Measurements from ENCODE around the gene EIPR1.
A peak's percentile ranks its signal among the peaks of the same experiment; 100 is the strongest.
"Not testable (repeated sequence)": the region's sequence is repeated elsewhere in the genome, so short reads cannot be mapped to it uniquely, and the experiment has no call there.

EIPR1 gene

DNA sequence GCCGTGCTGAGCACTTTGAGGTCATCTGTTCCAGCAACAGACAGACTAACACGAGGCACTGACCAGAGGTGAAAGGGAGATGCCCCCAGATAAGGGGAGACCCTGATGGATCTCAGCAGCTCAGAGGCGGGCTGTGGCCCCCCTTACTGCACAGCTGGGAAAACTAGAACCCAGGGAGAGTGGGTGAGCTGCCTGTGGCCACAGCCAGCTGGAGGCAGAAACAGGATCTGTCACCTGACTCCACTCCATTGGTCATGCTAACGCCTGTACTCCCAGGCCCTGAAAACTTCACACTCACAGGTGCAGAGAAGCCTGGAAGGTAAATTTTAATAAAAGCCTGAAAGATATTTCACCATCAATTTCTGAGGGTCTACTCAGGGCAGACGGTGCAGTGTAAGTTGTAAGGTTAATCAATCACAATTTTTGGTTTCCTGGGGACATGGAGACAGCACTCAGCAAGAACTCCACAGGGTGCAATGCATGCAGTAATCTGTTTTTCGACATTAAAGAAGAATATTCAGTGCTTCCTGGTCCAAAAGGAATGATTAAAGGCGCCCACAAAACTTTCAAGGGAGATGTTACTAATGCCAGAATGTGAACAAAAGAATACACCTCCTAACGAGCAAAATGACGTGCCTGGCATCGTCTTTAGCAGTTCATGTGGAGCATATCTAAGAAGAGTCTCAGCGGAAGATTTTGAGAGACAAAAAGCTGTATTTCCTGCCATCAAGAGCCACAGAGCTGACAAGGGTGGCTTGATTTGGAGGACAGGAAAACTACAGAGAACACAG is 173.4 kb downstream of the EIPR1 start:
- no peak for DNase-seq

DNA sequence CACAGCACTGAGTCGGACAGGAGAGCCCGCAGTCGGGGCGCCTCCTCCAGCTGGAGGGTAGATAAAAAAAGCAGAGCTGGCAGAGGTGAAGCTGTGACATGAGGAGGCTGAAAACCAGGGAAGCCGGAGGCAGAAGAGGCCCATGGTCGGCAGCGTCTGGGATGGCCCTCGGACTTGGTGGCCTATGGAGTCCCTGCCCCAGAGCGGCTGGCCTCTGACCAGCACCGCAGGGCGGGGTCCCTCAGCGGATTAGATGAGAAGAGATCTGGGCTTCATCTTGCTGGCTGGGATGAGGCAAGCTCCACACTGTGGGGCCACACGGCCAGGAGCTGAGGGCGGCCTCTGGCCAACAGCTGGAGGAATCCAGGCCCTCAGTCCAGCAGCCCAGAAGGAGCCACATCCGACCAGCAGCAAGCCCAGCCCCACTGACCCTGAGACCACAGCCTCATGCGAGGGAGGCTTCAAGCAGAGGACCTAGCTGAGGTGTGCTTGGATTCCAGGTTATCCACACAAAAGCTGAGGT is 174.1 kb downstream of the EIPR1 start:
- DNase-seq: no peak

DNA sequence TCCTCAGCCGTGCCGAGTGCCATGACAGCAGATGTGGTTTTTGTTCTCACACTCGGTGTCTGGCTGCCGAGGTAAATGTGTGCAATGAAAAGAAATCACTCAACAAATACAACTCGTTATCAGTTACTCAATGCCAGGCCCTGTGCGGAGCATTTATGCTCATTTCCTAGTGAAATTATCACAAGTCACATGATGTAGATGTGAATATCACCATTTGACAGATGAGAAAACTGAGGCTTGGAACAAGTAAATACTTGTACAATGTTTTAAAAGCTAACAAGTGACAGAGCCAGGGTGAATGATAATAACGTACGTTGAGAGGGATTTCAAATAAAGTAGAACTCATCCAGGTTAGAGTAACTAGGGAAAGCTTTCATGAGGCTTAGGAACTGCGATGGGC is 174.7 kb downstream of the EIPR1 start:
- DNase-seq: no peak

DNA sequence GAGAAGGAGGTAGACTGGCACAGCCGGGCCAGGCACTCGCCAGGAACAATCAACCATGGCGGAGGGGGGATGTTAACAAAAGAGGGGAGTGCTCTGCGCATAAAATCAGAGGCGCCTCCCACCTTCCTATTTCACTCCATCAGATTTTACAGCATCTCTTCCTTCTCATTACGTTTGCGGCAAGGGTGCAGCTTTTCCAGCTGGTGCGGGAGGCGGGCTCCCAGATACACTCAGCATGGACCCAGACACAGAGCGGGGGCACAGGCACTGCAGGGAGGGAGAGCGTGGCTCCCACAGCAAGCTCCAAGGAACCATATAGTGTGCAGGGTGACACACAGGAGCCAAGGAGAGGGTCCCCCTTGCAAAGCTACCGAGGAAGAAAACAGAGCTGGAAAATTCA is 176.3 kb downstream of the EIPR1 start:
- no peak for DNase-seq

DNA sequence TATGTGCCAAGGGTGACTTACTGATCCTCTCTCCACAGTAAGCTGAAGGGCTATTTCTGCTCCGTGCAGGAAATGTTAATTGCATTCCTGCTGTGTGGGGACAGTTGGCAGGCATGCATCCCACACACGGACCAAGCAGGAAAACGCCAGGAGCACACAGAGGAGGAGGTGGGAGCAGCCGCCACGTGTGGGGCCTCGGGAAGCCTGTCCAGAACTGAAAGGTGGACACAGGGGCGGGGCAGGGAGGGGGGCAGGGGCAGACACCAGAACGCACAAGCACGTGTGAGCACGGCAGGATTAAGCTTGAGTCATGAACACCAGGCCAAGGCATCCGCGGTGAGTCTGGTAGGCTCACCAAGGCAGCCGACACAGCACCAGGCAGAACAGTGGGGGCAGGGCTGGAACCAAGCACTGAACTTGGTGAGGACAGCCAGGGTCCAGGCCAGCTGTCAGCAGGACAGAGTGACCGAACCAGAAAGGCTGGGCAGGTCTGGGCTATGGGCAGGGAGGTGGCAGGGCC is 177.1 kb downstream of the EIPR1 start:
- peak; percentile 37 for DNase-seq

DNA sequence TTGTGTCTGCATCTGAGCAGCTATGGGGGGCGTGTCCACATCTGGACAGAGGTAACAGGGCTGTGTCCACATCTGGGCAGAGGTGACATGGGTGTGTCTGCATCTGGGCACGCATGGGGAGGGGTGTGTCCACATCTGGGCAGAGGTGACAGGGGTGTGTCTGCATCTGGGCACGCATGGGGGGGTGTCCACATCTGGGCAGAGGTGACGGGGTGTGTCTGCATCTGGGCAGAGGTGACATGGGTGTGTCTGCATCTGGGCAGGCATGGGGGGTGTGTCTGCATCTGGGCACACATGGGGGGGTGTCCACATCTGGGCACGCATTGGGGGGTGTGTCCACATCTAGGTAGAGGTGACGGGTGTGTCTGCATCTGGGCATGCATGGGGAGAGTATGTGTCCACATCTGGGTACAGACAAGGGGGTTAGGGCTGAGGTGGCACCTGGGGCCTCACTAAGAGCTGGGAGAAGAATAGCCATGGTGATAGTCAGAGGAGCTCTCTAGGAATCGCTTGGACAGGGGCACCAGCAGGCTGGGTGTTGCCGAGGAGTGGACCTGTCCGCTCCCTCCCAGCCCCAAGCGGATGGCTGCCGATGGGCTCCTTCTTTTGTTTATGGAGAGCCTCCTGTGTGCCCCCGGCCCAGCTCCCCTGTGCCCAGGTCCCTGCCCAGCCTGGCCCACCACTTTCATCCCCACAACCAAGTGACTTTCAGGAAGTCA is 177.8 kb downstream of the EIPR1 start:
- no peak for DNase-seq

DNA sequence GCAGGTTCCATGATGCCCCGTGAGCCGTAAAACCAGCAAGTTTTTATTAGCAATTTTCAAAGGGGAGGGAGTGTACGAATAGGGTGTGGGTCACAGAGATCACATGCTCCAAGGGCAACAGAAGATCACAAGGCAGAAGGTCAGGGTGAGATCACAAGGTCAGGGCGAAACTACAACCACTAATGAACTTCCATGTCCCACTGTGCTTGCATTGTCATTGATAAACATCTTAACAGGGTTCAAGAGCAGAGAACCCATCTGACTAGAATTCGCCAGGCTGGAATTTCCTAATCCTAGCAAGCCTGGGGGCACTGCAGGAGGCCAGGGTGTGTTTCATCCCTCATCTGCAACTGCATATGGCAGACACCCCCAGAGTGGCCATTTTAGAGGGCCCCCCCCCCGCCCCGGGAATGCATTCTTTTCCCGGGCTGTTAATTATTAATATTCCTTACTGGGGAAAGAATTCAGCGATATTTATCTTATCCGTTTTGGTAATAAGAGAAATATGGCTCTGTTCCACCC is 178.9 kb downstream of the EIPR1 start:
- not testable (repeated sequence) for DNase-seq

DNA sequence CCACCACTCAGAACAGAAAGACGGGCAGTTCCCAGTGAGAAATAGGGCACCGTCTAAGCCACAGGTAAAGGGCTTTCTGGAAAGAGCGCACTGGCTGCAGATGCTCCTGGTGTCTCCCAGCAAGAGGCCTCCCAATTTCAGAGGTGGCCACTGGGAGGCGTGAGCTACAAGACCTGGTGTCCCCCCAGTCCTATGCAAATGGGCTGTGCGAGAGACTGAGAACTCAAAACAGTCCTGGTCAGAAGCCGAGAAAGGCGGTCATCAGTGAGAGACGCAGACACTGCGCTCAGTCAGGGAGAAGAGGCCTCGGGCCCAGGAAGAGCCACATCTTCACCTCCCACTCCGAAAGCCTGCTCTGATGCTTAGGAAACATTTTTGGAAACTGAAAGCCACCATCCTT is 179.5 kb downstream of the EIPR1 start:
- DNase-seq: no peak

DNA sequence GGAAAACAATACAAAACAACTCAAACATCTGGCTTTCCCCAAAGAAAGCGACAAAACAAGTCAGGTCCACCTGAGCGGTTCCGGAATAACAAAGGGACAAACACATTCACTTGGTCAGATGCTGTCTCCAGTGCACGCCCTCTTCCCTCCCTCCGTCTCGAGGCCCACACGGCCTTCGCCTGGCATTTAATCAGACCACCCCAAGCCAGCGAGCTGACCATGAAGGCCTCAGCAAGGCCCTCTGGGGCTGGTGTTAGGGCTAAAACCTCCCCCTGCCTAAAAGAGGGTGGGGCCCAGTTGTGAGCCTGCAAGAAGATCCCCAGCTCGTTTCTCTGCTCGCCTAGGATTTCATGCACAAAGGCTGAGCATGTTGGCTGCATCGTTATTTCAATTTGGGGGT is 180.3 kb downstream of the EIPR1 start:
- DNase-seq: no peak

DNA sequence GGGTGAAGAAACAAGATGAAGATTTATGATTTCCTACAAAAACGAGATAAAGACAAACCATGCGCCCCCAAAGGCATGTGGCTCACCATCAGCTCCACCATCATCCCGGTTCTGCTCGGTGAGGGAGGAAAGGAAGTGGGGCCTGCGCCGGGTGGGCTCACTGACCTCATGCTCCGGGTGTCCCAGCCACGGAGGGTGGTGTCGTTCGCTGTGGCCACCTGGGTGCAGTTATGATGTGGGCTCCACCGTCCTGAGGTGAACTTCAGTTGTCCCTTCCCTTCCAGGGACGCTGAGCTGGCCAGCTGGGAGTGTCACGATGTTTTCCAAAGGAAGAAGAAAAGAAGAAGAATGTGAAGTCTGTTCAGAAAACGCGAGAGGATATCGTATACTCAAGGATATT is 180.9 kb downstream of the EIPR1 start:
- DNase-seq: no peak

DNA sequence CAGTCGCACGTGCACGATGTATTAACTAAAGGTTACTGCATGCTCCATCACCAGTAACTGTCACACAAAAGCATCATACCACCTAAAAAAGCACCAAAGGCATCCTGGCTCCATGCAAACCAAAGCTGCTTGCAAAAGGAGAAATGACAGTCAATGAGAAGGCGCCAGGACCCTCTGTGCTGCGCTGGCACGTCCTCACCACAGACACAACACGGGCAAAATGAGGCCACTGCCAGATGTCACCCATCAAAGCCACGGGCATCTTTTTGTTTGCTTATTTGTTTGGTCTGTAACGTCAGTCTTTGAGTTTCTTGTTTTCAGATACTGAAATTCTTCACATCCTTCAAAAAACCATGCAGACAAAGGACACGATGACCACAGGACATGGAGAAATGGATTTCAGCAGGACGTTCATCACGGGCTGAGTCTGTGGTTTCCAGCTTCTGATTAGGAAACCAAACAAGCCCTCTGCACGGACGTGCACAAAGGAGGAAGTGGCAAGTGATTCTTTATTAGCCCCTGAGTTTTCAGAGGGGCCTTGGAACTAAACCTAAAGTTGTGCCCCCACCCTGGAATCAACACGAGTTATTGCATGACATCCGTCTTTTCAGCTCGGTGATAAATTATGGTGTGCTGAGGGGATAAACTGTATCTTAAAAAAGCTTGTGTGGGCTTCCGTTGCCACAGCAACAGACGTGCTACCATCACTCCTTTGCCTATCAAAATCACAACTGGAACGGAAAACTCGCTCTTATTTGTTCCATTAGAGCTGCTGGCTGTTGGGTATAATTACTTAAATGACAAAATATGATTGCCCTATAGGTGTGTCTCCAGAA is 181.8 kb downstream of the EIPR1 start:
- DNase-seq: no peak

DNA sequence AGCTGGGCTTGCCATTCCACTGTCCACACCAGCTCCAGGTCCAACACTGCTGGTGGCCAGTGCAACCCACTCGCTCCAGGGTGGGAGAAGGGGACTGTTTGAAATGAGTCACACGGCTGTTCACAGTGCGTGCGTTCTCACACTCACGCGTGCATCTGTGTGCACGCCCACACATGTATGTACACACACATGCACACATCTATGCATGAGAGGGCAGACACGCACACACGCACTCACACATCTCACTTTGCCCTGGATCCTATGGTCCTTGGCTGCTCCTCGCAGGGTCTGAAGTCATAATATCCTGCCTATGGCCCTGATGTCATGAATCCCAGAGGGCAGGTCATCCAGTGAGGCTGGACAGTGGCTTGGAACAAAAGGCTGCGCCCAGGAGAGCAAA is 182.8 kb downstream of the EIPR1 start:
- no peak for DNase-seq

DNA sequence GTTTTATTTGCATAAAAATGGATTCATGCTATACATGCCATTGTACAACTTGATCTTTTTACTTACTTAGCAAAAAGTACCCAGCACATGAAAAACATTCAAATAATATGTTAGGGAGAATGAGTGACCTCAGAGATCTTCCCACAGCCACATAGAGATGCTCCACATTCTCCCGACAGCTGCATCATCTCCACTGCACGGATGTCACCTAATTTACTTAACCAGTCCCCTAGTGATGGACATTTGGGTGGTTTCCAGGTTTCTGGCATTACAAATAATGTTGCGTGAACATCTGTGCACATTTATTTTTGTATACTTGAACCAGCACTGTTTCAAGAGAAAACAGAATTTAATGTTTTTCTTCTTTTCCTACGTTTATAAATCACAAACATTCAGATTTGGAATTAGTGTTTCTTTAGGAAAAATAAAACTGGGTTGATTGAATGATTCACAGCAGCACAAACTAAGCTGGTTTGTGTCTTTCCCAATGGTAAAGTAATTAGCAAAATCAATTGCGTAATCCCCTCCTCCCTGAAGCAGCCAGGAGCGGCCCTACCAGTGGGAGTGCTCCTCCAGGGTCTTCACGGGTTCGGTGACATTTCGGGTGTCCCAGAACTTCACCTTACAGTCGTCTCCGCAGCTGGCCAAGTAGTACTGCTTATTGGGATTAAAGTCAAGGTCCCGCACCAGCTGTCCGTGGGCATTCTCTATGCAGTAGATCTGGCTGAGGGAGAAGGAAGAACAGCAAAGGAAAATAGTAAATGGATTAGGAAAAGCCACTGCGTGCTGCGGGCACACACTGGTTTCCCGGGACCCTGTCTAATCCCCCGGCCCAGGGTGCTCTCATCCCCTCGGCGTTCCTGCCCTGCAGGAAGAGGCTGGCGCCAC is 183.9 kb downstream of the EIPR1 start:
- no peak for DNase-seq

DNA sequence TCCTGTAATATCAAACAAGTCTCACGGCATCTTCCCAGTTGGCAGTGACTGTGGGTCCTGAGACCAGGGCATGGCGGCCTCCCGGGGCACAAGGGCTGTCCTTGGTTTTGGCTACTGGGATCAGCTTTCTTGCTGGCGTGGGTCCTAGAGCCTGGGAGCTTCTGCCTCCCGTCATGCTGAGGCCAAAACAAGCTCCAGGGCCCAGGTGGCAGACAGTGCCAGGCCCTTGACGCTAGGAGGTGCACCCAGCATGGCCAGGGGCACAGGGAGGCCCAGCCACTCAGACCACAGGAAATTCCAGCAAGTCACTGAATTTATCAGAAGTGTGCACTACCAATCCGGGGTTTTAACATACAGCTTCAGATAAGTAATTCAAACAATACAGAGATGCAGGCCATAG is 184.7 kb downstream of the EIPR1 start:
- no peak for DNase-seq

DNA sequence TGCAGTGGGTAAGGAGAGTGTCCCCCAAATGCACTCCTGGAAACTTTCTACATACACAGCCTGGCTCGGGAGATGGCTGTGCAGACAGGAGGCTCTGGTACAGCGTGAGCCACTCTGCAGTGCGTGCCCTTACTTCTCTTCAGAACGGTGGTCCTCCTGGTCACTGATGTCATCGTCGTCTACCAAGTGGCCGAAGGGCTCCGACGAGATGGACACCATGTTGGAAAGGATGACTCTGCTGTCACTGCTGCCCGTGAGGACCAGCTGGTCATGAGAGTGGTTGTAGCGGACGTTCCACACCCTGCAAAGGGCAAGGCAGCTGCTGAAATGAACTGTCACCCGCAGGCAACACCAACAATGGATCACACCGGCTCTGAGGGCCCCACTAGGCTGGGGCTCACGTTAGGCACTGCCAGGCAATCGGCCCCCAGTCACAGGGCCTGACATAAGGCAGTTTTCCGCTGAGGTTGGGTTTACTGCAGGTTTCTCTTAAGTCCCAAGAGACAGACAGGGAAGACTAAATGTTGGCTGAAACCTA is 185.3 kb downstream of the EIPR1 start:
- no peak for DNase-seq

DNA sequence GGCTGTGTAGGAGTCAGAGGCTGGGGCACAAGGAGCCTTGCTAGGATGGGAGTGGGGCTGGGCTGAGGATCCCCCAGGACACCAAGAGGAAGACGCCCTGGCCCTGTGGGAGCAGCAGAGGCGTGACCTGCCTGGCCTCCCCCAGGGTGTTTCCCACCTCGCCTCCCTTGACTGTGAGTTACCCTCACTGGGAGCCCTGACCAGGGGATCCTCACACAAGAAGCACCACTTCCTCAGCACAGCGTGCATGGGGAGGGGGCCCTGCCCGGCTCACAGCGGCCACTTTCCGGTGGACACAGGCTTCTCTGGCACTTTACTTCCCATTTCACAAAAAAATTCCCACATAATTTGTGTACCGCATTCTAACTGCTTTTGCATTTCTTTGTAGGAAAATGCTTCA is 187.7 kb downstream of the EIPR1 start:
- no peak for DNase-seq

DNA sequence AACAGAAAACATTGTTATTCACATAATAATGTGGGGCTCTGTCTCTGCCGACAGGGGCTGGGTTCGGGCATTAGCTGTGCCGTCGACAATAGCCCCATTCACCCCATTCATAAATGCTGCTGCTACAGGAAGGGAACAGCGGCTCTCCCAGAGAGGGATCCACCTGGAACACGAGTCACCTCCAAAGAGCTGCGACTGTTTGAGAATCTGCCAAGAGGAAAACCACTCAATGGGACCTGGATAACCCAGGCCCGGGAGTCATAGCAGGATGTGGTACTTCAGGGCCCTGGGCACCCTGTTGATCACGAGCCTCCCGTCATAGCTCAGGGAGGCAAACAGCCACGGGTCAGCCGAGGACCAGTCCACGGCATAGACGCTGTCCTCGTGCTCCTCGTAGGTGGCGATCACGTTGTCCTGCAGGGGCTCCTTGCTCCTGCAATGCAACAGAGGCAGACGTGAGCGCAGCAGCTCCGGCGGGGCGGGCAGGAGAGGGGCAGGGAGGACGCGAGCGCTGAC is 188.5 kb downstream of the EIPR1 start:
- DNase-seq: no peak

DNA sequence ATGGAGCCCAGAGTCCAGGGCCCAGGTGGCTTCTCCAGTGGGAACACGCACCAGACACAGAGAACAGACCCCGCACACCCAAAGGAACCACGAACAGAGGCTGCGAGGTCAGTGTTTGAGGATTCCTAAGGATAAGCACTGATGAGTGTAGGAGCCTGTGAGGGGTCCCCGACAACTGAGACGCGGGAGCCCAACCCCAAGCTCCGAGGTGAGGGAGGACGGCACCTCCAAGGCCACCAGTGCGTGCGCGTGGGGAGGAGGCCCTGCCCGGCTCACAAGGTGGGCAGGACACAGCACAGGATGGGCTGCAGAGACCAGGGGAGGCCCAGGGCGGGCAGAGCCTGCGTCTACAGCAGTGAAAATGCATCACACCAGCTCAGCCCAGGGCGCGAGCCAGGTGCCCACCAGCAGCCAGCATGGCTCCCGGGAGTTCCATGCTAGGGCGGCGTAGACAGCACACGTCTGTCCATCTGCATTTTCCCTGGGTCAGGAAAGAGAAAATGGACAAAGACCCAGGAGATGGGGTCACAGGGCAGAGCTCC is 189.1 kb downstream of the EIPR1 start:
- no peak for DNase-seq

DNA sequence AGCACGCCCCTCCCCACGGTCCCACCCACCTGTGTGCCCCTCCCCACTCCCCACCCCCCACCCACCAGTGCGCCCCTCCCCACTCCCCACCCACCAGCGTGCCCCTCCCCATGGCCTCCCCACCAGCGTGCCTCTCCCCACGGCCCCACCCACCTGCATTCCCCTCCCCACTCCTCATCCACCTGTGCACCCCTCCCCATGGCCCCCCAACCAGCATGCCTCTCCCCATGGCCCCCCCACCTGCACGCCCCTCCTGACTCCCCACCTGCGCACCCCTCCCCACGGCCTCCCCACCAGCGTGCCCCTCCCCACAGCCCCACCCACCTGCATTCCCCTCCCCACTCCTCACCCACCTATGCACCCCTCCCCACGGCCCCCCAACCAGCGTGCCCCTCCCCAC is 190.2 kb downstream of the EIPR1 start:
- DNase-seq: no peak

DNA sequence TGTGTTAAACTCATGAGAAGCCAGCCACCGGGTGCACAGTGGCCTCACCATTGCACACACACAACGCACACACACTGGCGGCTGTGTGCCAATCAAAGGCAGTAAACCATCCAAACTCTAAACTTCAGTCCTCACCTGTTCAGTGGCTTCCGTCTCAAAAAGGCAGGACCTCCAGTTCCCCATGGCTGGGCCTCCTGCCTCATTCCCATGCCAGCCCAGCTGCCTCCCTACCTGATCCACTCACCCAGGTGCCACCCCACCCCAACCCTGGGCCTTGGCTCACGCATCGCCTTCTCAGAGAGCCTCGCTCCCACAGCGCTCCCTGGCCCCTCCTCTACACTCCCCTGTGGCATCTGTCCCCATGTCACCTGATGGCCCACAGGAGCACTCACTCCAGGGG is 190.9 kb downstream of the EIPR1 start:
- DNase-seq: no peak

DNA sequence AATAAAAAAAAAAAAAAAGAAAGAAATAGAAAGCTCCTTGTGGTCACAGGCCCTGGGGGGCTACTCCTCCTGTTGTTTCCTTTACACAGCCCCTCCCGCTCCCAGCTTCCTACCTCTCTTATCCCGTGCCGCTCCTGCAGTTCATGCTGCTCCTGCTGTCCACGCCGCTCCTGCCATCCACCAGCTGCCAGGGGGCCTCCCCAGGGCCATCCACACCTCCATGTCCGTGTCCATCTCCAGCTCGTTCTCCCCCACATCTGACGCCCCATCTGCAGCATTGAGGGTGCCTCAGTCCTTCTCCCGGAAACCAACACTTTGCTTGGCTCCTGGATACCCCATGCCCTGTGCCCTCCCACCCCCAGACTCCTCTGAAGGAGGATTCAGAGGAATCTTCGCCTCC is 191.7 kb downstream of the EIPR1 start:
- DNase-seq: no peak
